ENCODE measurements around the gene PIGZ. TPM values are rescaled to one million over a fixed set of nuclear protein-coding genes. Genes with fewer than 3 reads are reported as not detected.

The PIGZ gene
- polyA plus RNA-seq, 4 donors, result 1.0 to 2.2 (median 1.8) TPM

- no peak for DNase-seq (ENCODE audit: low read depth in 4 of 4, low spot score in 3 of 4)
These were observed 16.7 kb upstream of the PIGZ start for GRCh38 chr3:196985298-196985697.

- DNase-seq (ENCODE audit: low read depth in 4 of 4, low spot score in 3 of 4), result no peak
These were observed 14.6 kb upstream of the PIGZ start for GRCh38 chr3:196983186-196983585.

GRCh38 chr3:196981657-196982056 is 13.0 kb upstream of the PIGZ start:
- no peak for DNase-seq (ENCODE audit: low read depth in 4 of 4, low spot score in 3 of 4)

GRCh38 chr3:196979545-196979944 is 10.9 kb upstream of the PIGZ start:
- no peak for DNase-seq (ENCODE audit: low read depth in 4 of 4, low spot score in 3 of 4)

GRCh38 chr3:196976941-196977340 is 8.3 kb upstream of the PIGZ start:
- no peak for DNase-seq (ENCODE audit: low read depth in 4 of 4, low spot score in 3 of 4)

GRCh38 chr3:196975349-196975748 is 6.7 kb upstream of the PIGZ start:
- DNase-seq (ENCODE audit: low read depth in 4 of 4, low spot score in 3 of 4), result no peak

- no peak for DNase-seq (ENCODE audit: low read depth in 4 of 4, low spot score in 3 of 4)
These were observed 6.0 kb upstream of the PIGZ start for GRCh38 chr3:196974661-196975060.

GRCh38 chr3:196971094-196971698 is 2.6 kb upstream of the PIGZ start:
- DNase-seq (ENCODE audit: low read depth in 4 of 4, low spot score in 3 of 4), result no peak

- DNase-seq (ENCODE audit: low read depth in 4 of 4, low spot score in 3 of 4), result no peak
These were observed 2.0 kb upstream of the PIGZ start for GRCh38 chr3:196970547-196971093.

- DNase-seq (ENCODE audit: low read depth in 4 of 4, low spot score in 3 of 4), result no peak
These were observed 1.3 kb upstream of the PIGZ start for GRCh38 chr3:196969660-196970546.

- DNase-seq (ENCODE audit: low read depth in 4 of 4, low spot score in 3 of 4), result no peak
These were observed 564 bp upstream of the PIGZ start for GRCh38 chr3:196969134-196969659.

GRCh38 chr3:196967412-196968232 is 1.0 kb downstream of the PIGZ start:
- no peak for DNase-seq (ENCODE audit: low read depth in 4 of 4, low spot score in 3 of 4)

- no peak for DNase-seq (ENCODE audit: low read depth in 4 of 4, low spot score in 3 of 4)
These were observed 1.9 kb downstream of the PIGZ start for GRCh38 chr3:196966526-196967401.

GRCh38 chr3:196965804-196966173 is 2.8 kb downstream of the PIGZ start:
- no peak for DNase-seq (ENCODE audit: low read depth in 4 of 4, low spot score in 3 of 4)

GRCh38 chr3:196965112-196965803 is 3.4 kb downstream of the PIGZ start:
- no peak for DNase-seq (ENCODE audit: low read depth in 4 of 4, low spot score in 3 of 4)

GRCh38 chr3:196963631-196963953 is 5.0 kb downstream of the PIGZ start:
- no peak for DNase-seq (ENCODE audit: low read depth in 4 of 4, low spot score in 3 of 4)

GRCh38 chr3:196962930-196963630 is 5.6 kb downstream of the PIGZ start:
- no peak for DNase-seq (ENCODE audit: low read depth in 4 of 4, low spot score in 3 of 4)

GRCh38 chr3:196962108-196962929 is 6.3 kb downstream of the PIGZ start:
- DNase-seq (ENCODE audit: low read depth in 4 of 4, low spot score in 3 of 4), result no peak
